SHP77 (cell line): ENCODE data around the gene AGPAT2.

Experiments
- DNase-seq, 2 experiments: peaks; one replicate each; lab custom pipeline; 2025; lab: John Stamatoyannopoulos, UW

AGPAT2 gene

DNA sequence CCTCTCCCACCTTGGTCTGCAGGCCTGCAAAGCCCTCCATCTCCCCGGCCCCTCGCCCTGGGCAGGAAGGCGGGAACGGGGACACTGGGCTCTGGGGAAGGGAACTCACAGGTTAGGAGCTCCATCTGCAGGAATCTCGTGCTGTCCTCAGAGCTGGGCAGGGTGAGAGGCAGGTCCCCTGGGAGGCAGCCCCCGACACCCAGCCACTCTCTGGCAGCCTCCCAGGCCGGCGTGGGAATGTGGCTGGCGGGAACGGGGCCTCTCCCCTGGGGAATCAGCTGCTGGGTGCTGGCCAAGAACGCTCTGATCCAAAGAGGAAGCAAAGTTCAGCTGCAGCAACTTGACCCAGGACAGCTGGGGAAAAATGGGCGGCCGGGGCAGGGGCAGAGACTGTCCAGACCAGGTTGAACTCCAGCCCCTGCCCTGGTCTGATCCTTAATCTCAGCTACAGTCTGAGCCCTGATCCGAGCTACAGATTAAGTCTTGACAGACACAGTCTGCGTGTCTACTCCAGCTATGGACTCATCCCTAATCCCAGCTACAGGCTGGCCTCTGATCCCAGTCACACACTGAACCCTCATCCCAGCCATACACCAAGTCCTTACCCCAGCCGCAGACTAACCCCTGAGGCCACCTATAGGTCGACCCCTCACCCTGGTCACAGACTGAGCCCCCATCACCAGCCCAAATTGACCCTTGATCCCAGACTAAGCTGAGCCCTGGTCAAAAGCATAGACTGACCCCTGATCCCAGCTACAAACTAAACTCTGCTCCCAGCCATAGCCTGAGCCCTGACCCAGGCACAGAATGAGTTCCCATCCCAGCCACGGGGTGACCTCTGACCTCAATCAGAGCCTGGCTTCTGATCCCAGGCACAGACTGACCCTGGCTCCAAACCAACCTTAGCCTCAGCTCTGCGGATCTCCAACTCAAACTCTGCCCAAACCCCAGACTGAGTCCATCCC is 61.9 kb downstream of the AGPAT2 start:
- DNase-seq, result peak in 1 of 2 experiments; percentile 32

DNA sequence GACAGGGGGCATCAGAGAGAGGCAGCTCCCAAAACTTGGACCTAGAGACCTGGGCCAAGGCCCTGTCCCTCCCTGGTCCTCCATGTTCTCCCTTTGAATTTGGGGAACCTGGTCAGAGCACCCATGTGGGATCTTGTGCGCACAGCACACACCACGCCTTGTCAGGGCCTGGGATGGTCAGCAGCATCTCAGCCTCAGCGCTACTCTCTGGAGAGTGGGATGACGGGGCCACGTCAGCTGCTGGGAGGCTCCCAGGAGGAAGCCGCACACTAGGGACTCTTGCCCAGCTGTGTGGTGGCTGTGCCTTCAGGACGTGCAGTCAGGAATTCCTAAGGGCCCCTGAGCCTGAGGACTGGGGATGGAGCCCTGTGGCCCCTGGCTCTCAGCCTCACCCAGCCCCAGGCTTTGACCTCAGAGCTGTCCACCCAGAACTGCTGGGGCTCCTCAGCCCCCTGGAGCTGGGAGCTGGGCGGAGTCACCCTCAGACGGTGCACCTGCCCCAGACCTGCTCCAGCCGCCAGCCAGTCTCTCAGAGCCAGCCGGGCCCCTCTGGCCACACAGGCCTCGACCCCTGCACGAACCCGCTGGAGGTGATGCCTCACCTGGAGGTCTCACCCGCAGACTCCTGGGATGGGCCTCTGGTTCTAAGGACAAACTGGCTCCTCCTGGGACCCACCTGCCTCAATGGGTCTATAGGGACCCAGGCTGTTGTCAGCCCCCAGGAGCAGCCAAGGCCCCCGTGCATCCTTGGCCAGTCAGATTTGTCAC is 62.9 kb downstream of the AGPAT2 start:
- no peak for DNase-seq

DNA sequence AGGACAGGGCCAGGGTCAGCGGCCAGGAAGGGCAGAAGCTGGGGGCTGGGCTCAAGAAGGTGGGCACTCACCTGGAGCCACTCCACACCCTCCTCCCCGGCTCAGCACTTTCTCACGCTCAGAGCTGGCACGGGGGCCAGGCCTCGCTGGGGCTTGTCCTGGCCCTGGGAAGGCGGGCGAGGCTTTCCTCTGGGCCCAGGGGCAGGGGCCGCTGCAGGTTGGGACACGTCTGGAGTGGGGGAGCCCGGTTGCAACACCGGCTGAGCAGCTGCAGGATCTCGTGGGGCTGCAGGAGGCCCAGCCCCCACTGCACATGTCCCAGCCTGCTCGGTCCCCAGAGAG is 63.4 kb downstream of the AGPAT2 start:
- no peak for DNase-seq
